Measurements from ENCODE around the gene MYOCOS. TPM values are rescaled to one million over a fixed set of nuclear protein-coding genes. Genes with fewer than 3 reads are reported as not detected.

MYOCOS gene
- total and polyA plus RNA-seq, 4 donors = not detected

DNA sequence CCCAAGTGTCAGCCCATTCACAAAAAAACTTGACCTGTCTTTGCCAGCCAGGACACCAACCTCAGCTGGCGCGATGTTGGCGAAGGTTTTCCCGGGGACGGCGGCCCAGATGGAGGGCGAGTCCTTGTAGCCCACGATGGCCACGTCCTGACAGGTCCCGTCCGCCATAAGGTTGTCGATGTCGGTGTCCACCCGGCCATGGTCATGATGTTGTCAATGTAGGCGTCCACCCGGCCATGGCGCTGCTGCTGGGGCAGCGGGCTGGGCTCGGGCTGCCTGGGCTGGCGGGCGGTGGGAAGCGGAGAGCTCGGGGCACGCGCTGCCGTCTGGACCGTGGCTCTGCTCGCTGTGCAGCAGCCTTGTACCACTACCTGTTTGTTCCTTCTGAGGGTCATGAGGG is 48.7 kb downstream of the MYOCOS start:
- H3K9ac ChIP-seq (ENCODE audit: insufficient read depth in 1 of 2, low read length in 2 of 2) = no peak overlapping the region
- no peaks in the 10 kb centered on the region for H3K9me3 ChIP-seq (ENCODE audit: control insufficient read depth in 4 of 4, insufficient read depth in 3 of 4, low read length in 3 of 4)
- DNase-seq (no peak), ATAC-seq (ENCODE audit: insufficient read depth, low FRiP score) (no peak)
- 98 to 99% methylated on average over 28 of the region's 28 CpGs for WGBS, 2 donors
- no peak overlapping the region for H3K27ac ChIP-seq (ENCODE audit: low read depth in 1 of 2, low read length in 1 of 2)
- H3K36me3 ChIP-seq (ENCODE audit: control insufficient read depth in 4 of 4, insufficient read depth in 4 of 4, low read length in 4 of 4) = no peaks in the 10 kb centered on the region
- H3K4me1 ChIP-seq (ENCODE audit: control insufficient read depth in 5 of 5, insufficient read depth in 5 of 5, low read length in 5 of 5) = peaks cover 0 to 6% (median 0%) of the 10 kb centered on the region in 5 donors
- no peak overlapping the region for H3K4me3 ChIP-seq
- TF ChIP-seq, protein P1, sequence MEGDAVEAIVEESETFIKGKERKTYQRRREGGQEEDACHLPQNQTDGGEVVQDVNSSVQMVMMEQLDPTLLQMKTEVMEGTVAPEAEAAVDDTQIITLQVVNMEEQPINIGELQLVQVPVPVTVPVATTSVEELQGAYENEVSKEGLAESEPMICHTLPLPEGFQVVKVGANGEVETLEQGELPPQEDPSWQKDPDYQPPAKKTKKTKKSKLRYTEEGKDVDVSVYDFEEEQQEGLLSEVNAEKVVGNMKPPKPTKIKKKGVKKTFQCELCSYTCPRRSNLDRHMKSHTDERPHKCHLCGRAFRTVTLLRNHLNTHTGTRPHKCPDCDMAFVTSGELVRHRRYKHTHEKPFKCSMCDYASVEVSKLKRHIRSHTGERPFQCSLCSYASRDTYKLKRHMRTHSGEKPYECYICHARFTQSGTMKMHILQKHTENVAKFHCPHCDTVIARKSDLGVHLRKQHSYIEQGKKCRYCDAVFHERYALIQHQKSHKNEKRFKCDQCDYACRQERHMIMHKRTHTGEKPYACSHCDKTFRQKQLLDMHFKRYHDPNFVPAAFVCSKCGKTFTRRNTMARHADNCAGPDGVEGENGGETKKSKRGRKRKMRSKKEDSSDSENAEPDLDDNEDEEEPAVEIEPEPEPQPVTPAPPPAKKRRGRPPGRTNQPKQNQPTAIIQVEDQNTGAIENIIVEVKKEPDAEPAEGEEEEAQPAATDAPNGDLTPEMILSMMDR (IDR thresholded peaks at IDR 0.05; ENCODE audit: control extremely low read depth, extremely low read depth) = no peak
- no peaks in the 10 kb centered on the region for H3K27me3 ChIP-seq (ENCODE audit: control insufficient read depth in 3 of 3, insufficient read depth in 3 of 3, low read length in 2 of 3)

DNA sequence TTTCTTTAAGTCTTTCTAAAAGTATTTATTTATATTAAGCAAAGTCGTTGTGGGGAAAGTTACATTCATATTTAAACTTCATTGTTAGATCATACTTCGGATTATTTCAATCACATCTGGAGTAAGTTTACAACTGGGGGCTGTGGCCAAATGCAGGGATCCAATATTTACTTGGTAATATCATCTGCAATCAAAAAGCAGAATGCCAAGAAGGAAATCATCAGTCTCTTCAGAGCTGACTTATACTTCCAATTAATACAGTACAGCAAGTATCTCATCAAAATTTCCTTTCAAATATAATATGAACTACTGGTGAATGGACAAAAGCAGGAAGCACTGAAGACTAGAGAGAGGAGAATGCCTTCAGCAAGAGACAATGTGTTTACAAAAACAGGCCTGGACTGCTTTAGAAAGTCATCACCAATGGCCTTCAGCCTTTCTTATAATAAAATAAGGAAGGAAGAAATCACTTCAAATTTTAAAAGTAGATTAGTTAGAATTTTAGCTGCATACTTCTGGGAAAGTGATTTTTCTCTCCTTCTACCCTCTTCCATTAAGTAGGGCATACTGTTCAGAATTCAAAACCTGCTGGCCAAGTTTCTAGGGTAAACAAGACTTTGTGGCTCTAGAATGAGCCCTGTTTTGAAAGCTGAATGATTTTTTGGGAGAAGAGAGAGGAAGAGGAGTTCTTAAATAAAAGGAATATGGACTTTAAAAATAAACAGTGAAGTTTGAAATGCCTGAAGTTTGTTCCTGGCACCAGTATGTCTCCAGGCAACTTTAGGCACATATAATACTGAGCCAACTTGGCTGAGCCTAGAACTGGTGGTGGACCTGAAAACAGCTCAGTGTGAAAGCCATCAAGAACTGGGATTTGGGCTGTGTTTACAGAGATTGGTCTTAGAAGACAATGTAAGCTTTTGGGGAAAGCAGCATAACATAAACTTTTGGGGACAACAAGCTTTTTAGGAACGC is 52.7 kb downstream of the MYOCOS start:
- no peak overlapping the region for H3K27ac ChIP-seq (ENCODE audit: low read depth in 1 of 2, low read length in 1 of 2)
- peaks cover 0 to 6% (median 0%) of the 10 kb centered on the region in 5 donors for H3K4me1 ChIP-seq (ENCODE audit: control insufficient read depth in 5 of 5, insufficient read depth in 5 of 5, low read length in 5 of 5)
- no peaks in the 10 kb centered on the region for H3K27me3 ChIP-seq (ENCODE audit: control insufficient read depth in 3 of 3, insufficient read depth in 3 of 3, low read length in 2 of 3)
- peak in 1 of 3 donors; percentile 15 for DNase-seq
- TF ChIP-seq, protein P1 (IDR thresholded peaks at IDR 0.05; ENCODE audit: control extremely low read depth, extremely low read depth) = no peak
- no peaks in the 10 kb centered on the region for H3K36me3 ChIP-seq (ENCODE audit: control insufficient read depth in 4 of 4, insufficient read depth in 4 of 4, low read length in 4 of 4)
- H3K9me3 ChIP-seq (ENCODE audit: control insufficient read depth in 4 of 4, insufficient read depth in 3 of 4, low read length in 3 of 4) = no peaks in the 10 kb centered on the region
- no peak for ATAC-seq (ENCODE audit: insufficient read depth, low FRiP score)
- H3K9ac ChIP-seq (ENCODE audit: insufficient read depth in 1 of 2, low read length in 2 of 2) = no peak overlapping the region
- 54 to 74% methylated on average over 3 of the region's 3 CpGs for WGBS, 2 donors
- H3K4me3 ChIP-seq = no peak overlapping the region

Other genes with a start within 250 kb of the MYOCOS start
- gene PRRC2C, start 136.7 kb upstream of the MYOCOS start, total RNA-seq = 100 to 1,000 TPM; 120 to 121 TPM
- gene PRRC2C, start 136.7 kb upstream of the MYOCOS start, polyA plus RNA-seq = 10 to 100 TPM; 35.1 to 41.2 TPM
- 1 to 10 TPM in 1 of 2 donors, under 1 TPM in 1; 0.83 to 1.8 TPM for gene MYOC, start 30.4 kb downstream of the MYOCOS start, total RNA-seq
- gene MYOC, start 30.4 kb downstream of the MYOCOS start, polyA plus RNA-seq = under 1 TPM; 0.11 to 0.33 TPM
- gene VAMP4, start 119.8 kb downstream of the MYOCOS start, total RNA-seq = 10 to 100 TPM; 13.7 to 20.9 TPM
- gene VAMP4, start 119.8 kb downstream of the MYOCOS start, polyA plus RNA-seq = 1 to 10 TPM; 6.6 to 7.5 TPM
- gene METTL13, start 159.4 kb downstream of the MYOCOS start, total RNA-seq = 10 to 100 TPM; 22.1 to 28.4 TPM
- gene METTL13, start 159.4 kb downstream of the MYOCOS start, polyA plus RNA-seq = 10 to 100 TPM; 10.4 to 25.5 TPM
- gene DNM3, start 219.3 kb downstream of the MYOCOS start, total RNA-seq = 10 to 100 TPM in 1 of 2 donors, 1 to 10 TPM in 1; 7.3 to 16.3 TPM
- gene DNM3, start 219.3 kb downstream of the MYOCOS start, polyA plus RNA-seq = 1 to 10 TPM; 2.1 to 3.8 TPM

All from lung (tissue), 12 donors.